GM06990 (cell line): ENCODE measurements around the gene AMH.

Experiments
- DNase-seq: peaks from one replicate; pipeline ENCODE4 v3.0.0-alpha.2; 2011; ENCODE audit not compliant: insufficient read length; ENCODE audit errors: extremely low read depth
- H3K27me3 ChIP-seq: replicated peaks from 2 replicates; pipeline ENCODE4 v1.6.0; 2011; ENCODE audit warnings: low read length; ENCODE audit not compliant: control insufficient read depth, insufficient read depth
- H3K36me3 ChIP-seq: 2 replicates; pipeline ENCODE4 v1.5.1; 2011; ENCODE audit warnings: low read length; ENCODE audit not compliant: control insufficient read depth, insufficient read depth
- H3K4me3 ChIP-seq: replicated peaks from 2 replicates; pipeline ENCODE4 v1.5.1; 2011; ENCODE audit warnings: low read depth, mild to moderate bottlenecking, control low read depth, low read length
- CTCF ChIP-seq: IDR thresholded peaks from 2 replicates; pipeline ENCODE4 v1.5.1; 2011; ENCODE audit warnings: low read length, control low read depth, mild to moderate bottlenecking, inconsistent platforms; ENCODE audit not compliant: insufficient read depth, poor library complexity, severe bottlenecking

The AMH gene

GRCh38 chr19:2244125-2244411 lies 5.1 kb upstream of the AMH start:
- no peak overlapping the region for H3K4me3 ChIP-seq
- H3K36me3 ChIP-seq, result peaks cover 51% of the 10 kb centered on the region
- no peaks in the 10 kb centered on the region for H3K27me3 ChIP-seq
- no peak for TF ChIP-seq CTCF
- no peak for DNase-seq

GRCh38 chr19:2244486-2244885 lies 4.6 kb upstream of the AMH start:
- Histone ChIP-seq H3K27me3 (no peaks in the 10 kb centered on the region), H3K36me3 (peaks cover 52% of the 10 kb centered on the region), H3K4me3 (no peak overlapping the region)
- TF ChIP-seq CTCF, result no peak
- DNase-seq, result no peak

DNA sequence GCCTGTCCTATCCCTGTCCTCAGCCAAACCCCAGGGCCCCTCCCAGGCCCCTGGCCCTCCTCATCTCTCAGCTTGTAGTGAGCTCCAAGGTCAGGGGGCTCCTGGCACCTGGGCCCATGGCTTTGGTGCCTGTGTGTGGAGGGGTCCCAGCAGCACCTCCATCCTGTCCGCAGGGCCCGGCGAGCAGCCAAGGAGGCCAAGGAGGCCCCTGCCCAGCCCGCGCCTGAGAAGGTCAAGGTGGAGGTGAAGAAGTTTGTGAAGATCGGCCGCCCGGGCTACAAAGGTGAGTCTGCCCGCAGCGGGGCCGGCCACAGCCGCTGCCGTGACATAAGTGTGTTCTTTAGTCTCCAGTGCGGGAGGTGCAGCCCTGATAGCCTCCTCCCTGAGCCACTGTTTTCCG lies 3.9 kb upstream of the AMH start:
- no peak for TF ChIP-seq CTCF
- H3K4me3 ChIP-seq, result no peak overlapping the region
- DNase-seq, result no peak
- no peaks in the 10 kb centered on the region; the same call in 1 of the 2 replicates for H3K27me3 ChIP-seq
- H3K36me3 ChIP-seq, result peaks cover 52% of the 10 kb centered on the region

- peaks cover 50% of the 10 kb centered on the region for H3K36me3 ChIP-seq
- H3K4me3 ChIP-seq, result no peak overlapping the region
- no peaks in the 10 kb centered on the region; the same call in 1 of the 2 replicates for H3K27me3 ChIP-seq
- no peak for TF ChIP-seq CTCF
- no peak for DNase-seq
Measured at GRCh38 chr19:2246014-2246620, 3.0 kb upstream of the AMH start.

DNA sequence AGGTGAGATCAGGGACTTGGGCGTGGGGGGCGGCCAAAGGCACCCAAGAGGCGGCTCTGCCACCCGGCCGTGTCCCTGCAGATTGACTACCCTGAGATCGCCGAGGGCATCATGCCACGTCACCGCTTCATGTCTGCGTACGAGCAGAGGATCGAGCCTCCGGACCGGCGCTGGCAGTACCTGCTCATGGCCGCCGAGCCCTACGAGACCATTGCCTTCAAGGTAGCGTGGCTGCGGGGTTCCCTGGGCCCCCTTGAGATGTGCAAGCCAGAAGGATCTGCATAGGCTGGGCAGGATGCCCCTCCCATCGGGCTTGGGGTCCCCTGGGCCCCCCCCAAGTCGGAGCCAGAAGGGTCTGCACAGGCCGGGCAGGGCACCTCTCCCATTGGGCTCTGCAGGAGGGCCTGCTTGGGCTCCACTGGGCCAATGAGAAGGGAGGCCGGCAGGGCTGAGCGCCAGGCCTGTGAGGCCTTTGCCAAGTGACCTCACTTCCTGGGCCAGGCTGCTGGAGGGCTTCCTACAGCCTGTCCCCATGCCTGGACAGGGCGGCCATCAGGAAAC lies 2.2 kb upstream of the AMH start:
- Histone ChIP-seq H3K27me3 (no peaks in the 10 kb centered on the region; the same call in 1 of the 2 replicates), H3K36me3 (peaks cover 48% of the 10 kb centered on the region), H3K4me3 (no peak overlapping the region)
- TF ChIP-seq CTCF, result no peak
- no peak for DNase-seq
